HG03571 (cell line): Measurements from ENCODE around the gene PSMA7.
"Not testable (repeated sequence)": the region's sequence is repeated elsewhere in the genome, so short reads cannot be mapped to it uniquely, and the experiment has no call there.

ENCODE experiments used
- ATAC-seq: cut with Tn5 transposase; IDR thresholded peaks from one replicate; pipeline ENCODE4 v1.9.1; 2021; ENCODE audit not compliant: unreplicated experiment

PSMA7 gene

DNA sequence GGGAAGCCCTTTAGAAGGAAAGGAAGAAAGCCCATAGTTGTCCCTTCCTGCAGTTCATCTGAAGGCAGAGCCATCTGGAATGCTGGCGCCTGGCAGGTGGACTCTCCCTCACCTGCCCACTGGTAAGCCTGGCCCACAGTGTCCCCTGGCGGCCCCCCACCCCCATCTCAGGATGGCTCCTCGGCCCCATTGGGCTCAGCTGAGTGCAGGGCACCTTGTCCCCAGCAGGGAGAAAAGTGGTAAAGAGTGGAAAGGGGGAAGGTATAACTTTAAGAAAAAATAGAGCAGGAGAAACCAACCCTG lies 13.0 kb upstream of the PSMA7 start:
- no peak for ATAC-seq

DNA sequence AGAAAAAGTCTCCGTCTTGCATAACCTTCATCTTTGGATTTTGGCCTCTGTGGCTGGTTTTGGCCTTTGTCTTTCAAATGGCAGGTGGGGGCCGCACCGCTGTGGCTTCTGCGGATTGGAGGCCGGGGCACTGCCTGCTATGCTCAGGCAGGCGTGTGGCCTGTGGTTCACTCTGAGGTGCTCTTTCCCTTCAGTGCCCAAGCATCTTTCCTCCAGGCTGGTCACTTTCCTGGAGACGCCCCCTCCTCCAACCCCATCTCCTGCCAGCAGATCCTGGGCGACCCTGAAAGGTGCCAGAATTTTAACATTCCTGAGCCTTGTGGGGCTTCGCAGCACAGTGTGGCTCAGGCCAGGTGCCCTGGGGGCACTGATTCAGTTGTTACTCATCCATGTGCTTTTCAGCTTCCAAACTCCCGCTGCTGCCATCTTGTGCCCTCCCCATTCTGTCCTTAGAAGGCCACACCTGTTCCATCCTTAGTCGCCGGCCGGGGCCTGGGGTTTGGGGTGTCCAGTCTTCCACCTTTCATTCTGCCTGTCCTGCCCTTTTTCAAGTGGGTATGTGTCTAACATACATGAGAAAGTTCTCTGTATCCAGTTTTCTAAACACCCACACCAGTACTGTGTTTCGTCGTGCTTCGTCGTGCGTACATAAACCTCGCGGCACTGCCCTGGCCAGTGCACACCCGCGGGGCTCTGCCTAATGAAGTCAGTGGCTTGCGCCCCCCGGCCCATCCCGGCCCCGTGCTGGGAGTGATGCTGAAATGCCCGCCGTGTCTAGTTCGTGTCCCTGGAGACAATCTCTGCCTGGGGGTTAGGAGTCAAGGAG lies 12.4 kb upstream of the PSMA7 start:
- no peak for ATAC-seq

DNA sequence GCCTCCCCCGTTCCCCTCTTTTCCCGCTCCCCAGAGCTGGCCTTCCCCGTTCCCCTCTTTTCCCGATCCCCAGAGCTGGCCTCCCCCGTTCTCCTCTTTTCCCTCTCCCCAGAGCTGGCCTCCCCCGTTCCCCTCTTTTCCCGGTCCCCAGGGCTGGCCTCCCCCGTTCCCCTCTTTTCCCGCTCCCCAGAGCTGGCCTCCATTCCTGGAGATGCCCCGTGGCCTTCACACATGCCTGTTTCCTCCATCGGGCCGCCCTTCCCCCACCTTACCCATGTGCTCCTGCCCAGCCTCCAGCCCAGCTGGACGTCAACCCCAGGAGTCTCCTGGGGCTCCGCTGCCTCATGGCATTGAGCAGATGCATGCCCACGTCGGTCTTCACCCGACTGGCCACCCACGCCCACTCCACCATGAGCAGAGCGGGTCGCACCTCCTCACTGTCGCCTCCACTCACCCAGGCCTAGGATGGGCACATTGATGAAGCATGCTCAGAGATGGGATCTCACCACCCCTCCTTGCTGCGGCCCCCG lies 8.7 kb upstream of the PSMA7 start:
- no peak for ATAC-seq

DNA sequence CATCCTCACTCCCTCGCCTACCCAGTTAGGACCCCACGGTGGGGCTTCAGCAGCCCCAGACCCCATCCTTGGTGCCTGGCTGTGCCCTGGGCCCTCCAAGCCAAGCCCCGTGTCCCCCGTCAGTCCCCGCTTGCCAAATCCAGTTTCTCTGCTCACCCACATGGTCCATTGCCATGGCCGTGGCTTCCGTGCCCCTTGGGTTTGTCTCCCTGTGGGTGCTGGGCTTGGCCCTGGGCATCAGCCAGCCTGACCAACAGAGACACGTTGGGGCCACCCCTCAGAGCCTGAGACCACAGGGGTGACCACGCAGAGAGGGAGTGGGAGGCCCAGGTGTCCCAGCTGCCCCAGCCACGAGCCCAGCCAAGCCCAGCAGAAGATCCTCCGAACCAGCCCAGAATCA lies 8.0 kb upstream of the PSMA7 start:
- no peak for ATAC-seq

DNA sequence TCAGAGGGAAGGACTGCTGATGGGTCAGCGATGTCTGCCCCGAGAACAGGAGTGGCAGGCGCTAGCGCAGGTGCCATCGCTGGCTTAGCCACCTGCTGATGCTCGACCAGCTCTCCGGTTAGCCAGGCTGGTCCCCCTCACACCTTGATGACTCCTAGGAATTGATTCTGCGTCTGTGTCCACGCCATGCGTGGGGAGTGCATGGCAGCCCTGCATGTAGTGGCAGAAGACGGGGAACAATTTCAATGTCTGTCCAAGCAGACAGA lies 7.0 kb upstream of the PSMA7 start:
- no peak for ATAC-seq

DNA sequence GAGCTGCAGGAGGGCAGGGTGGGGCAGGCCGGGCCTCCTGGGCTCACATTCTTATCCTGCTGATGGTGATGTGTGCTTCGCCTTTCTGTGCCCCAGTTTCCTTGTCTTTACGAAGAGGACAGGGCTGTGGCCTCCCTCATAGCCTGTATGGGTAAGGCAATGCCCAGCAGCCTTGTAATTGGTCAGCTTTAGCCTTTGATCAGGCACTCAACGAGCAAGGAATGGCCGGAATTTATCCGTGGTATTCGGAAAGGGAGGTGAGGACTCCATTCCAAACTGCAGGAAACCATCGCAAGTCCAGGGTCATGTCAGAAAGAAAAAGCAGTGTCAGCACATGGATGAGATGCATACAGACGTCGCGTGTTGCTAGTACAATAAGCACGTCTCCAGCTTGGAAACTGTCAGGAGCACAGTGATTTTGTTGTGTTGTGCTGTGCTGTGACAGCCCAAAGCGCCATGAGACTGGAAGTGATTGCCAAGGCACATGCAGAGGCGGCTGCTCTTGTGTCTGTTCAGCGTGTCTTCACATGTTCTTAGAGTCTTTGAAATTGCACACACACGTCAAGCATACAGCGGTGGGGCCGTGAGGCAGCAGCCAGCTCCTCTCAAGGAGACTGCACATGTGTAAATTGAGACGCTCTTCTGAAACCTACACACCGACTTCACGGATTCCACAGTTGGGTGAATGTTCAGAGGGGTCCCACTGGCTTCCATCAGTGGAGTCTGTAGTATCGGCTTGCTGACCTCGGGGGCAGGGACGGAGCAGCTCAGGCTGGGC lies 6.5 kb upstream of the PSMA7 start:
- ATAC-seq, result no peak

DNA sequence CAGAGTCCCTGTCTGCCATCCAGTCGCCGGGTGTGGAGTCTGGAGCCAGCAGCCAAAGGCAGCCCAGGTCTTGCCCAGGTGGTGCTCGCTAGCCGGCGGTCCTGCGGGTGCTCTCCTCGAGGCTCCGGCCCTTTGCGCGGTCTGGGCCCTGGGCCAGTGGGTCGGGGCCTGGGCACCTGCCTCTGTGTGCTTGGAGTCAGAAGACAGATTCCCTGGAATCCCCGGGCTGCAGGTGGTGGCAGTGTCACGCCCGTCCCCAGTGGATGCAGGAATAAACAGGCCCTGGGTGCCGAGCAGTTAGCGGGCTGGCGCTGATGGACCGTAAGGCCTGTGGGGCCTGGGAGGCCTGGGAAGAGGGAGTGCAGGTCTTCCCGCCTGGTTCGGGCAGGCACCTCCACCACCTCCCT lies 5.7 kb upstream of the PSMA7 start:
- no peak for ATAC-seq

DNA sequence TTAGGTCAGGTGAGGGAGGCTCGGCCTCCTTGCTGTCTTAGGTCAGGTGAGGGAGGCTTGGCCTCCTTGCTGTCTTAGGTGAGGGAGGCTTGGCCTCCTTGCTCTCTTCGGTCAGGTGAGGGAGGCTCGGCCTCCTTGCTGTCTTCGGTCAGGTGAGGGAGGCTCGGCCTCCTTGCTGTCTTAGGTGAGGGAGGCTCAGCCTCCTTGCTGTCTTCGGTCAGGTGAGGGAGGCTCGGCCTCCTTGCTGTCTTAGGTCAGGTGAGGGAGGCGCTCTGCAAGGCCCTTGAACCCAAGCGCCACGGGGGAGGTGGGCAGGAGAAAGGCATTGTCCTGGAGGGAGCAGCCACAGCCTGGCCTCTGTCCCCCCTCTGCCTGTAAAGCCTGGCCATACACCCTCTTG lies 5.2 kb upstream of the PSMA7 start:
- ATAC-seq, result not testable (repeated sequence)

DNA sequence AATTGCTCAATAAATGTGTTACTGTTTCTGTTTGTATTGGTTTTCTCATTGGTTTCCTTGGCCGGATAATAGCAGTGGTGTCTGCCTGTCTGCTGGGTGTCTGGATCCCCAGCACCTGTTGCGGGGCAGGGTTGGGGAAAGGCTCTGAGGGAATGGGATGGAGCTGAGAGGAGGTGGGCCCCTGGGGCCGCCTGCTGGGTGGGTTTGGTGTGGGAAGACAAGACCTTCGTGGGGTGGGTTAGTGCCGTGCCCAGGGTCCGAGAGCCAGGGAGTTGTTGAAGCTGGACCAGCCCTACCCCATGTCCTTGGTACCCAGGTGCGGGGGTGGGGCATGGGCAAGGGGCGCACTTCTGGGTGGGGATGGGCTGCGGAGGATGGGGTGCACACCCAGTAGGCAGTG lies 4.3 kb upstream of the PSMA7 start:
- no peak for ATAC-seq

DNA sequence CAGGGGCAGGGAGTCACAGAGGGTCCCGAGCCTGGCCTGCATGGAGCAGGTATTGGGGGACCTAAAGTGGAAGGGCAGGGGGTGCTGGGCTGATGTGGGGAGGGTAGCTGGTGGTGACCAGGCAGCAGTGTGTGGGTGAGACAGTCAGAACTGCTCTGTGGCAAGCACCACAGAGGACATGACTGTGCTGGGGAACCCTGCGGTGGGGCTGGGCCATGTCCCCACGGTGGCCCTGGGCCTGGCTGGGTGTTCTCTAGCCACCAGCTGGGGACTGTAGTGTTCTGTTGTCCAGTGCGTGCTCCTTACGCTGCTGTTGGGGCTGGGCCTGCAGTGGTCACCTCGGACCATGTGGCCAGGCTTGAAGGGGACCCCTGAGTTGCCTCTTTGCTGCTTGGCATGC lies 3.9 kb upstream of the PSMA7 start:
- no peak for ATAC-seq

DNA sequence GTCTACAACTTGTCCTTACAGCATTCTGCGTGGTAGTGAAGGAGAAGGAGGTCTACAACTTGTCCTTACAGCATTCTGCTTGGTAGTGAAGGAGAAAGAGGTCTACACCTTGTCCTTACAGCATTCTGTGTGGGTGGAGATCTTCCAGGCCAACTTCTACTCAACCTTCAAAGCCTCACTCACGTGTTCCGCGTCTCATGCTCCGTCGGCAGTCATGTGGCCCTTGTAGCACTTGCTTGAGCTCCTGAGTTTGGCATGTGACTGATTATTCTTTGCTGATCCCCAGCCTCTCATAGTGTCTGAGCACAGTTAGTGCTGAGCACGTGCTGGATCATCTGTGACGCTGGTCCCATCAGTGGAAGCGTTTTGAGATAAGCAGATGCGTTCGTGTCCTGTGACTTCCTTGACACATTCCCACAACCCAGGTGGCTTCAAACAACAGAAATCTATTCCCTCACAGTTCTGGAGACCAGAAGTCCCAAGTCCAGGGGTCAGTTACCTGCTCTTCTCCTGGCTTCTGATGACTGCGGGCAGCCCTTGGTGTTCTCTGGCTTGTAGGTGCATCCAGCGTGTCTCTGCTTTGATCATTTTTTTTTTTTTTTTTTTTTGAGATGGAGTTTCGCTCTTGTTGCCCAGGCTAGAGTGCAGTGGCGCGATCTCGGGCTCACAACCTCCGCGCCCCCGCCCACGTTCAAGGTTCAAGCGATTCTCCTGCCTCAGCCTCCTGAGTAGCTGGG lies 3.0 kb upstream of the PSMA7 start:
- no peak for ATAC-seq

DNA sequence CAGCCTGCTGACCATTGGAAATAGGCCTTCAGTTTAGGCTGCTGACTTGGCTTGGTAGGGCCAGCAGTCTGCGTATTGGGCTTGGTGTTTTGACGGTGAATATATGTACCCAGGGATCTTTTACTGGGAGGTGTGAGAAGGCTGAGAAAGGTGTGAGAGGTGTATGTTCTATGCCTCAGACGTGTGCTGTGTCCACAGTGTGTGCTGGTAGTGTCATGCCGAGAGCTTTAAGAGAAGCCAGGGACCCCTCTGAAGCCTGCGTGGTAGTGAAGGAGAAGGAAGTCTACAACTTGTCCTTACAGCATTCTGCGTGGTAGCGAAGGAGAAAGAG lies 2.5 kb upstream of the PSMA7 start:
- no peak for ATAC-seq

DNA sequence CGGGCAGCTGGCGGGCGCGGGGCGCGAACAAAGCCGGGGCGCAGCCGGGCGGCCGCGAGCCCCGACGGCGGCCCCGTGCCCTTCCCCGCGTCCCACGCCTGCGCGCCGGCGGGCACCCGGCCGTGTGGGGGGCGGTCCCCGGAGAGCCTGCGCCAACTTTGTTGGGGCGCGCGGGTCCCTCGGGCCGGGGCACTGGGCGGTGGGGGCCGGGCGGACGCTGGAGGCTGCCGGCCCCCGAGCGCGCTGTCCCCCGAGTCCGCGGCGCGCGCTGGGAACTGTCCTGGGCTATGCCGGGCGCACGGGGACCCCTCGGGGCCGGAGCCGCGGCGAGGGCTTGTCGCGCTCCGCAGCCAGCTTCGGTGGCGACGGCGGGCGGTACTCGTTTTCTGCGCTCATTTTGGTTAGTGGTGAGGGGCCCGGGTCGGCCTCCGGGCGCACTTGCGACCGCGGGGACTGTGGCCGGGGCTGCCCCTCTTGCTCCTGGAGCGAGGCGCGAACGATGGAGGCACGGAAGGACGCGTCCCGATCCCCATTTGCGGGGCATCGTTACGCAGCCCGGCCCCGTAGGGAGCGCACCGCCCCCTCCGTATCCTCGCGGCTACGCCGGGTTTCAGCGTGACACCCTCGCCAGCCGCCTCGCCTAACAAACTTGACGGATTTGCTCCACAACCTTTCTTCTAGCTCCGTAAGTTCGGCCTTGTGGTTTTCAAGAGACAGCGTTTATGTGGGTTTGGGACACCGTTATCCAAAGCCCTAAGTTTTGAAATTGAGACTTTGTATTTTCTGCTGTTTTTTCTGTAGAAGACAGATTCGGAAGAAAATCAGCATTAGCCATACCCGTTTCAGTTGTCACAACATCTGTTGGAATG lies 997 bp upstream of the PSMA7 start:
- peak; percentile 25 for ATAC-seq

DNA sequence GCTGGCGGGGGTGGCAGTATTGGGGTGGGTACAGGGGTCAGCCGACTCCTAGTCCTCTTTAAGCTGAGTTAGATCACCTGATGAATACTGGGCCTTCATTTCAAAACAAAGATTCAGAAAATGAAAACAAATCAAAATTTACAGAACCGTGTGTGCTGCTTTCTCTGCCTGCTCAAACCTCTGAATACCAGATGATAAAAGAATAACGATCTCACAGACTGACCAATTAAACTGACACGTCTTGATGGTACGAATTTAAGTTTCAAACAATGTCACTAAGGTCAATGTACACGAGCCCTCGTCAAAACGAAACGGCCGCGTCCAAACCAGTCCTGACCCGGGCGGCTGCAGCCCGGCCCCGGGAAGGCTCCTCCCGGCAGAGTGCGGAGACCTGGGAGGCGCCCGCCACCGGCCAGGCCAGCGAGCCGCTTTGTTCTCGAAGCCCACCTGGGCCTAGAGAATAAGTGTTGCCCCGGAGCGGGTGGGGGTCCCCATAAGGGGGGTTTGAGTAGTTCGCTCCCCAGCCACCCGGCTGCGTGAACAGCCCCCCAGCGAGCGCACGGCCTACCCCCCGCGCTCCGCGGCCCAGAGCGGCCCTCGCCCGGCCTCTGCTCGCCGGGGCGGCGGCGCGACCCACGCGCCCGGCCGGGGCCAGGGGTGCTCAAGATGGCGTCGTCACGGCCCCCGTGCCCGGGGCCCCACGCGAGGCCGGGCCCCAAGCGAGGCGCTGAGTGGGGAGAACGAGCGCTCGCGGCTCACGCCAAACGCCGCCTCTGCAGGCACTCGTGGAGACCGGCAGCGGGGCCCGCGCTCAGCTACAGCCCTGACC lies 728 bp downstream of the PSMA7 start:
- peak; percentile 14 for ATAC-seq

DNA sequence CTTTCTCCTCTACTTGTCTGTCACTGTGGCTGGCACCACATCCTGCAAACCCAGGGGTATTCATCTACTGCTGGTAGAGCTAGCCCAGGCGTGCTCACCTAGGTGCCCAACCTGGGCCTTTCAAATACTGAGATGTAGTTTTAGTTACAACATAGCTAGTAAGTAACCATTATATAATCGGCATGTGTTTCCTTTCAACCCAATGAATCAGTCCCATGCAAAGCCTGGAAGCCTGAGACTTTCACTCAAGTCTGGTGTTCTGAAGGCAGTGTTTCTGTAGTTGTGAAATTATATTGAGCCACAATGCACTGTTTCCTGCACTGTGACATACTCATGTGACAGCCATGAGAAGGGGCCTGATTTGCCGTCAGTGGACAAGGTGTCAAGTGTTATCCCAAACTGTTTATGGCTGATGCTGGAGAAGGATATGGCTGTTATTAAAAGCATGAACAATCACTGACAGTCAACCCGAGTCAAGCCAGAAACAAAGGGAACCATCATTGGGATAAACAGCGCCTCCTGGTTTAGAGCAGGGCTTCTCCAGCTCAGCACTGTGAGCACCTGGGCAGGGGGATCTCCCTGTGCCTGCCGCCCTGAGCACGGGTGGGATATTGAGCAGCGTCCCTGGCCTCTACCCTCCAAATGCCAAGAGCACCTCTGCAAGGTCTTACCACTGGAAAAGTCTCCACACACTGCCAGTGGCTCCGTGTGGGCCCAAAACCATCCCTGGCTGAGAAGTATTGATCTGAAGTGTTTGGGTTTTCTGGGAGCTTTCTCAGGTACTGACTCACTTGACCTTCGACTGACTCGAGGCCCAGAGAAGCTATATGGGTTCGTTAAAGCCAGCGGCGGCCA lies 1.6 kb downstream of the PSMA7 start:
- ATAC-seq, result no peak

DNA sequence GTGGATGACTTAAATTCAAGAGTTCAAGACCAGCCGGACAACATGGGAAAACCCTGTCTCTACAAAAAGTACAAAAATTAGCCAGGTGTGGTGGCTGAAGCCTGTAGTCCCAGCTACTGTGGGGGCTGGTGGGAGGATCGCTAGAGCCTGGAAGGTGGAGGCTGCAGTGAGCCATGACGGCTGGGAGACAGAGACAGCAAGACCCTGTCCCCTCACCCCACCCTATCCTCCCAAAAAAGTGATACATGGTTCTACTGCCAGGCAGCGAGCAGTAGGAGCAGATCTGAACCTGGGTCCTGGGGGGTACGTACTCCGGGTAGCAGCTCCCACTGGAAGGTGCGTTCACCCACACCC lies 2.2 kb downstream of the PSMA7 start:
- no peak for ATAC-seq

DNA sequence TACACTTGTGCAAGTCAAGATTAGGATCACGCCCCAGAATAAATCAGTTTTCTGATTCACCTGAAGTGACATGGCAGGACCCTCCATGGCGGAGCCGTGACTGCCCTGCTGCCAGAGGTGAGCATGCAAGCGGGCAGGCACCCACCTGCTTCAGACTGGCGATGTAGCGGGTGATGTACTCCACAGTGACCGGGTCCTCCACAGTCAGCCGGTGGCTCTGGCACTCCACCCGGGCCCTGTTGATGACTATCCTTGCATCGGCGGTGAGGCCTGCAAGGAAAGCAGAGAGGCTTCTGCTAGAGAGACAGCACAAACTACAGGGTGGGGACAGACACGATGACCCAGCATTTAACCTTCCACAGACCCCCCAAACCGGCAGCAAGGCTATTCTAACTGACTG lies 3.6 kb downstream of the PSMA7 start:
- no peak for ATAC-seq

DNA sequence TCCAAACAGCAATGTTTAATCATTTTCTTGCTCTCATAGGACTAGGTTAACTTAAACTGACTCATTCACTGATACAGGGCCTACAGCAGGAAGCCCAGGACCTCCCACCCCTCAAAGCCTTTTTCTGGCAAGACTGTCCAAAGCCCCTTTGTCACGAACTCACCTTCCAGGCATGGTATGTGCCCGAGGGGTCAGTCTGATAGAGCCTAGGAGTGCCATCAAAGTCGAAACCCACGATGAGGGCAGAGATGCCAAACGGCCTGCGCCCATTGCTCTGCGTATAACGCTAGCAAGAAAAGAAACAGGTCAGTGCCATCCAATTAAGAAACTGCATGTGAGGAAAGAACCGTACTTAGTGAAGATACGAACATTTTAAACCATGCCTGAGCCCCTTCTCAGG lies 4.3 kb downstream of the PSMA7 start:
- ATAC-seq, result no peak

DNA sequence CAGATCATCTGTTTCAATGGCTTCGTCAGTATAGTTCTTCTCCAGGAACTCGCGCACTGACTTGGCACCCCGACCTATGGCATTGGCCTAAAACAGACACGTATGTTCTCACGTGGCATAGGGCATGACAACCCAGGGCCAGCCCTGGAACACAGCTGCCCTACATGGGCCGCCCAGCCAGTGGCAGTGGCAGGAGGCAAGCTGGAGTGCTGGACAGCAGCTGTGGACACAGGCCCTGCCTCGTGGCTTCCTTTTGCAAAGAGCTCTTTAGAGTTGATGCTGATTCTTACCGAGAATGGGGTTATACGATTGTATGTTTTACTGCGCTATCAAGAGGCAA lies 5.0 kb downstream of the PSMA7 start:
- no peak for ATAC-seq
